IMR-90 (cell line): Measurements from ENCODE around the gene ANKFY1. TPM values are rescaled to one million over a fixed set of nuclear protein-coding genes. Genes with fewer than 3 reads are reported as not detected.
A peak's percentile ranks its signal among the peaks of the same experiment; 100 is the strongest.

Source experiments
- ATAC-seq: fragments of 200-7000 bp; cut with Tn5 transposase; 2 replicates; pipeline ENCODE4 v1.9.1; 2020; ENCODE audit warnings: low read depth, mild to moderate bottlenecking, moderate library complexity
- BruUV-seq: library from RNA; stranded (reverse); fragments of 400-500 nt; replicated peaks from 2 replicates; lab custom pipeline; 2021; lab: Mats Ljungman, UMichigan
- CTCF ChIA-PET: fragments of 300-600 bp; formaldehyde crosslinking; extraction: SDS; loops from one replicate; lab custom pipeline; 2021; ENCODE audit warnings: antibody characterized with exemption; lab: Yijun Ruan, JAX
- POLR2A ChIA-PET: fragments of 300-600 bp; sonication (Branson Sonifier 250); formaldehyde crosslinking; loops from one replicate; lab custom pipeline; 2022; ENCODE audit warnings: antibody characterized with exemption; ENCODE audit not compliant: unreplicated experiment; lab: Charles Lee
- DNase-seq: peaks from one replicate; pipeline ENCODE4 v3.0.0; 2013
- H2AFZ ChIP-seq: replicated peaks from 2 replicates; pipeline ENCODE3; 2013; ENCODE audit warnings: low read length, mild to moderate bottlenecking; ENCODE audit not compliant: poor library complexity
- H2AK5ac ChIP-seq: 2 replicates; pipeline ENCODE4 v1.6.1; 2013; ENCODE audit warnings: low read depth, low read length, inconsistent platforms
- H2AK9ac ChIP-seq: replicated peaks from 2 replicates; pipeline ENCODE3; 2013; ENCODE audit warnings: mild to moderate bottlenecking, low read depth, low read length, moderate library complexity; ENCODE audit not compliant: poor library complexity
- H2BK120ac ChIP-seq: 2 replicates; pipeline ENCODE4 v1.6.1; 2013; ENCODE audit warnings: low read depth, low read length, inconsistent platforms
- H2BK15ac ChIP-seq: 3 replicates; pipeline ENCODE4 v1.6.1; 2013; ENCODE audit warnings: low read depth, low read length, inconsistent platforms
- H2BK20ac ChIP-seq: 2 replicates; pipeline ENCODE4 v1.6.1; 2013; ENCODE audit warnings: low read depth, mild to moderate bottlenecking, inconsistent platforms, low read length, moderate library complexity
- H2BK5ac ChIP-seq: 2 replicates; pipeline ENCODE4 v1.6.1; 2013; ENCODE audit warnings: mild to moderate bottlenecking, low read depth, low read length, inconsistent platforms; ENCODE audit not compliant: poor library complexity, severe bottlenecking
- H3K14ac ChIP-seq: replicated peaks from 2 replicates; pipeline ENCODE4 v1.6.1; 2013; ENCODE audit warnings: low read depth, low read length, inconsistent platforms
- H3K18ac ChIP-seq: 2 replicates; pipeline ENCODE4 v1.6.1; 2013; ENCODE audit warnings: low read depth, low read length, control low read depth
- H3K23ac ChIP-seq: 2 replicates; pipeline ENCODE4 v1.6.1; 2013; ENCODE audit warnings: low read depth, low read length, inconsistent platforms
- H3K27ac ChIP-seq: 2 replicates; pipeline ENCODE4 v1.5.1; 2013; ENCODE audit warnings: mild to moderate bottlenecking, control low read depth, low read length; ENCODE audit not compliant: insufficient read depth
- H3K27me3 ChIP-seq: 2 replicates; pipeline ENCODE4 v1.6.1; 2013; ENCODE audit warnings: low read length; ENCODE audit not compliant: control insufficient read depth, insufficient read depth
- H3K36me3 ChIP-seq: 2 replicates; pipeline ENCODE4 v1.6.1; 2013; ENCODE audit warnings: low read length, mixed read lengths; ENCODE audit not compliant: control insufficient read depth, insufficient read depth
- H3K4ac ChIP-seq: 2 replicates; pipeline ENCODE4 v1.6.1; 2013; ENCODE audit warnings: low read depth, low read length, inconsistent platforms
- H3K4me1 ChIP-seq: 2 replicates; pipeline ENCODE4 v1.6.1; 2013; ENCODE audit warnings: low read length, mixed read lengths; ENCODE audit not compliant: control insufficient read depth, insufficient read depth
- H3K4me2 ChIP-seq: 2 replicates; pipeline ENCODE4 v1.6.1; 2013; ENCODE audit warnings: low read depth, mild to moderate bottlenecking, control low read depth, low read length, moderate library complexity
- H3K4me3 ChIP-seq: 2 replicates; pipeline ENCODE4 v1.5.1; 2013; ENCODE audit warnings: low read depth, mild to moderate bottlenecking, control low read depth, low read length, moderate library complexity; ENCODE audit not compliant: insufficient read depth
- H3K56ac ChIP-seq: 2 replicates; pipeline ENCODE4 v1.6.1; 2013; ENCODE audit warnings: low read length, inconsistent platforms; ENCODE audit not compliant: insufficient read depth; ENCODE audit errors: extremely low read depth
- H3K79me1 ChIP-seq, 2 experiments: 2 replicates each; pipeline ENCODE4 v1.6.1; 2013; ENCODE audit warnings: low read length in 2 of 2, inconsistent platforms in 1 of 2, low read depth in 1 of 2
- H3K9ac ChIP-seq: 2 replicates; pipeline ENCODE4 v1.6.1; 2013; ENCODE audit warnings: low read depth, low read length, control low read depth
- H3K9me1 ChIP-seq: 2 replicates; pipeline ENCODE4 v1.6.1; 2013; ENCODE audit warnings: low read length, inconsistent platforms; ENCODE audit not compliant: insufficient read depth
- H3K9me3 ChIP-seq: 2 replicates; pipeline ENCODE4 v1.6.1; 2013; ENCODE audit warnings: low read length; ENCODE audit not compliant: control insufficient read depth, insufficient read depth
- H4K20me1 ChIP-seq: 2 replicates; pipeline ENCODE4 v1.6.1; 2013; ENCODE audit warnings: low read length, inconsistent platforms; ENCODE audit not compliant: insufficient read depth
- H4K5ac ChIP-seq: 2 replicates; pipeline ENCODE4 v1.6.1; 2013; ENCODE audit warnings: mild to moderate bottlenecking, low read depth, low read length, control low read depth
- H4K8ac ChIP-seq, 2 experiments: 2 replicates each; pipeline ENCODE4 v1.6.1; 2013; ENCODE audit warnings: low read depth in 2 of 2, low read length in 2 of 2, control low read depth in 1 of 2, inconsistent platforms in 1 of 2
- H4K91ac ChIP-seq: 2 replicates; pipeline ENCODE4 v1.6.1; 2013; ENCODE audit warnings: low read depth, low read length, inconsistent platforms; ENCODE audit not compliant: insufficient read depth
- BHLHE40 ChIP-seq: fragments of 150-350 bp; IDR thresholded peaks from 2 replicates; pipeline ENCODE4 v1.6.1; 2016; ENCODE audit warnings: mild to moderate bottlenecking, low read depth, low read length
- CEBPB ChIP-seq: IDR thresholded peaks from 2 replicates; pipeline ENCODE4 v1.6.1; 2012; ENCODE audit warnings: low read depth, low read length, improper control_type of control experiment
- CHD1 ChIP-seq: IDR thresholded peaks from 2 replicates; pipeline ENCODE4 v1.6.1; 2012; ENCODE audit warnings: low read depth, low read length, improper control_type of control experiment
- CTCF ChIP-seq: conservative IDR thresholded peaks from 2 replicates; pipeline ENCODE4 v1.5.1; 2012; ENCODE audit warnings: mild to moderate bottlenecking, low read depth, low read length, improper control_type of control experiment
- ELK1 ChIP-seq: fragments of 150-350 bp; IDR thresholded peaks from 2 replicates; pipeline ENCODE4 v1.6.1; 2016; ENCODE audit warnings: low read depth, mild to moderate bottlenecking, low read length, moderate library complexity, borderline replicate concordance
- FOS ChIP-seq: fragments of 150-350 bp; IDR thresholded peaks from 2 replicates; pipeline ENCODE4 v1.6.1; 2016; ENCODE audit warnings: low read depth, low read length
- MAFK ChIP-seq: IDR thresholded peaks from 2 replicates; pipeline ENCODE4 v1.6.1; 2012; ENCODE audit warnings: low read depth, low read length, improper control_type of control experiment
- MAZ ChIP-seq: IDR thresholded peaks from 2 replicates; pipeline ENCODE4 v1.6.1; 2012; ENCODE audit warnings: low read depth, mild to moderate bottlenecking, low read length, improper control_type of control experiment, moderate library complexity, borderline replicate concordance
- MXI1 ChIP-seq: IDR thresholded peaks from 2 replicates; pipeline ENCODE4 v1.6.1; 2012; ENCODE audit warnings: low read depth, mild to moderate bottlenecking, low read length, moderate library complexity, borderline replicate concordance
- POLR2A ChIP-seq: IDR thresholded peaks from 2 replicates; pipeline ENCODE4 v1.6.1; 2012; ENCODE audit warnings: mild to moderate bottlenecking, low read depth, low read length
- RAD21 ChIP-seq: IDR thresholded peaks from 2 replicates; pipeline ENCODE4 v1.6.1; 2012; ENCODE audit warnings: low read length, improper control_type of control experiment
- RCOR1 ChIP-seq: IDR thresholded peaks from 2 replicates; pipeline ENCODE4 v1.6.1; 2012; ENCODE audit warnings: mild to moderate bottlenecking, low read length, improper control_type of control experiment; ENCODE audit not compliant: insufficient replicate concordance
- RFX5 ChIP-seq: IDR thresholded peaks from 2 replicates; pipeline ENCODE4 v1.8.0; 2012; ENCODE audit warnings: low read depth, mild to moderate bottlenecking, low read length, moderate library complexity
- USF2 ChIP-seq: fragments of 150-350 bp; IDR thresholded peaks from 2 replicates; pipeline ENCODE4 v1.6.1; 2017; ENCODE audit warnings: mild to moderate bottlenecking, antibody characterized with exemption, low read length, low read depth
- WGBS, 2 experiments: methylation state at CpG; one replicate each; pipeline versions ENCODE4 v1.1.5 to v1.1.7; 2013; ENCODE audit warnings: missing lambda C conversion rate in 2 of 2; ENCODE audit not compliant: insufficient read length in 1 of 2; ENCODE audit errors: extremely low coverage in 2 of 2; 5-methylcytosine and 5-hydroxymethylcytosine counted together
- dilution Hi-C: fragments of 300-500 bp; cut with HindIII; formaldehyde crosslinking; loops from one replicate; pipeline ENCODE4 v1.14.3; 2018; ENCODE audit warnings: low sequenced_read_pairs; ENCODE audit not compliant: unreplicated experiment
- in situ Hi-C: fragments of 300-500 bp; cut with MboI; formaldehyde crosslinking; loops from 3 replicates; pipeline ENCODE4 v1.14.3; 2019; ENCODE audit warnings: low sequenced_read_pairs, inconsistent platforms, mixed read lengths
- intact Hi-C: fragments of 100-400 bp; cut with micrococcal nuclease; formaldehyde crosslinking; loops from 2 replicates; pipeline ENCODE4 v1.10.0; 2022
- polyA plus RNA-seq, 3 experiments: library from polyadenylated mRNA; depleted of rRNA; stranded (reverse); fragments of >200 nt; gene quantifications; 2 replicates each; pipeline ENCODE4 v1.2.3, GENCODE V29; 2012; ENCODE audit warnings: low replicate concordance in 1 of 3
- total RNA-seq: library from RNA; depleted of rRNA; stranded (reverse); fragments of >200 nt; gene quantifications from 2 replicates; pipeline ENCODE4 v1.2.3, GENCODE V29; 2012

The ANKFY1 gene
- total and polyA plus RNA-seq, 2 of the 4 experiments (the other 2 are of a cell fraction) = 32.3 to 48.9 TPM

- Histone ChIP-seq H3K36me3 (peaks cover 21% of the 10 kb centered on the region), H3K9me3 (no peaks in the 10 kb centered on the region), H2BK20ac (no peak overlapping the region), H3K14ac (no peak overlapping the region), H4K91ac (no peak overlapping the region), H3K23ac (no peak overlapping the region), H2AK5ac (no peak overlapping the region), H3K27me3 (no peaks in the 10 kb centered on the region), H4K5ac (no peak overlapping the region), H2AK9ac (no peak overlapping the region), H3K4me1 (peaks cover 8% of the 10 kb centered on the region), H2AFZ (no peak overlapping the region), H3K9me1 (peaks cover 16% of the 10 kb centered on the region), H2BK5ac (no peak overlapping the region), H4K20me1 (no peaks in the 10 kb centered on the region), H3K56ac (no peak overlapping the region), H3K27ac (no peak overlapping the region), H2BK120ac (no peak overlapping the region; the same call in 1 of the 2 replicates), H3K4ac (peak overlapping the region; percentile 4; the same call in 1 of the 2 replicates), H3K4me2 (no peak overlapping the region), H3K18ac (no peak overlapping the region), H2BK15ac (no peak overlapping the region; the same call in 2 of the 3 replicates), H3K4me3 (no peak overlapping the region), H4K8ac (no peak overlapping the region), H3K79me1 (no peaks in the 10 kb centered on the region), H3K9ac (no peak overlapping the region)
- dilution Hi-C loops = no loop called here
- TF ChIP-seq RCOR1 (no peak), MAFK (no peak), RFX5 (no peak), CEBPB (no peak), MXI1 (no peak), MAZ (no peak), POLR2A (no peak), CHD1 (no peak), BHLHE40 (no peak), CTCF (no peak), RAD21 (no peak), ELK1 (no peak), USF2 (no peak), FOS (no peak)
- ChIA-PET POLR2A (interaction anchor here (0.7 kb wide), 1 partner anchor 66 kb away, joined by 3 read pairs; no protein-coding TSS in a partner anchor), CTCF (no interaction called here)
- no peak for ATAC-seq
- no peak for DNase-seq
- intact Hi-C loops = no loop called here
- in situ Hi-C loops = no loop called here
- WGBS, 2 experiments = 87% methylated on average over 5 of the region's 10 CpGs; no CpG with 5 or more reads in 1 of the 2 experiments
- BruUV-seq = no TSS peak
Observed at GRCh38 chr17:4155980-4156620, 107.7 kb downstream of the ANKFY1 start.
